IPS-NIHi7 (cell line): ENCODE data around the gene SEPTIN7.
A peak's percentile ranks its signal among the peaks of the same experiment; 100 is the strongest.
"Not testable (repeated sequence)": the region's sequence is repeated elsewhere in the genome, so short reads cannot be mapped to it uniquely, and the experiment has no call there.

Source experiments
- DNase-seq: peaks from one replicate; pipeline ENCODE4 v3.0.0; 2012; ENCODE audit warnings: mixed read lengths; ENCODE audit errors: extremely low spot score

Gene SEPTIN7

GRCh38 chr7:35800718-35801391 is at the start of gene SEPTIN7:
Gene SEPTIN7, plus strand, starts transcription at chr7:35801057. Its CDS starts 153 bp downstream, at chr7:35801210.
- DNase-seq: peak; percentile 92

- no peak for DNase-seq
Observed at GRCh38 chr7:35752742-35753141, 48.1 kb upstream of the SEPTIN7 start.

- DNase-seq: no peak
Observed at GRCh38 chr7:35753761-35754603, 46.9 kb upstream of the SEPTIN7 start.

DNA sequence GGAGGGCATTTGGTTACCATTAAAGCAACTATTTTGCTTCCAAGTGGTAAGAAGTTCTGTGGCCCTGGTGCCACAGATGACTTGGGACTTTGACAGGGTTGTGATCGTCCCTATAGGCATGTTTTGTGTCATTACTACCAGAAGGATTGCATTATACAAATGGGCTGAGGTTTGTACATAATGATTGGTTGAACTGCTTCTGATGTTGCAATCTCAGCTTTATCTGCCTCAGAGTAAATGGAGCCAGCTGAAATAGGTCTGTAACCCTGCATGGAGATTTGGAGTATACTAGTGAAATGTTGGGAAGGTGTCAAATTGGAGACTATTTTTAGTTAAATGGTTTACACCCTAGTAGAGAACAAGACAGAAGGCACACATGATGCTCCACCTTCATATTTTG is 46.1 kb upstream of the SEPTIN7 start:
- no peak for DNase-seq

GRCh38 chr7:35755711-35756110 is 45.1 kb upstream of the SEPTIN7 start:
- DNase-seq: no peak

- not testable (repeated sequence) for DNase-seq
Observed at GRCh38 chr7:35756453-35756852, 44.4 kb upstream of the SEPTIN7 start.

DNA sequence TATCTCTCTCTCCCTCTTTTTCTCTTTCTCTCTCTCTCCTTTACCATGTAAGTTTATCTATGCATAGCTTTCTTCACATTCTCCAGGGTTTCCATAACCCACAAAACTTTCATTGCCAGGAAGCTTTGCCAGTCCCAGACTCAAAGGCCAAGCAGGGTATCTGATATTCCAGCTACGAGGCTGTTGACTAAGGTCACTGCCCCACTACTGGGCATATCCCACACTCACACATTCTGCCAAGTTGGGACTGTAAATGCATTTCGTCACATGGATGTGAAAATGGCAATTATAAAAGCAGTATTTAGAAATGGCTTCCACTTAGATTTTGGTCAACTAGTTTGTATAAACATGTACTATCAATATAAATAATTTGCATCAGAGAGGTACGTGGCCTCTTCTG is 43.3 kb upstream of the SEPTIN7 start:
- DNase-seq: no peak

DNA sequence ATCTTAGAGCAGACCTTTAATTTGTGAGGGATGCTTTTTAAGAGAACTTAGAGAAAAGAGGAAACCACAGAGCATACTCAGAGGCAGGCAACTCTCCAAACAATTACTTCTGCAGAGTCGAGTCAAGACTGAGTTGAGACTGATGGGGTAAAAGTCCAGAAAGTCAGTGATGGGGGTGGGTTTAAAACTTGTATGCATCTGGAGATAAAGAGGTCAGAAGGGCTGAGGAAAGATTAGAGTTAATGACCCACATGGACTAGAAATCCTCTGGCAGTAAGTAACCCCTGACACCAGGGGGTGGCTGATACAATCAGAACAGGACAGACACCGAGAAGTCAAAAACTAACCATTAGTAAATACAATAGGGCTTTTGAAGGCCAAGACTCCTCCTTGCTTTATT is 42.4 kb upstream of the SEPTIN7 start:
- peak; percentile 63 for DNase-seq

GRCh38 chr7:35760143-35760745 is 40.6 kb upstream of the SEPTIN7 start:
- DNase-seq: no peak

DNA sequence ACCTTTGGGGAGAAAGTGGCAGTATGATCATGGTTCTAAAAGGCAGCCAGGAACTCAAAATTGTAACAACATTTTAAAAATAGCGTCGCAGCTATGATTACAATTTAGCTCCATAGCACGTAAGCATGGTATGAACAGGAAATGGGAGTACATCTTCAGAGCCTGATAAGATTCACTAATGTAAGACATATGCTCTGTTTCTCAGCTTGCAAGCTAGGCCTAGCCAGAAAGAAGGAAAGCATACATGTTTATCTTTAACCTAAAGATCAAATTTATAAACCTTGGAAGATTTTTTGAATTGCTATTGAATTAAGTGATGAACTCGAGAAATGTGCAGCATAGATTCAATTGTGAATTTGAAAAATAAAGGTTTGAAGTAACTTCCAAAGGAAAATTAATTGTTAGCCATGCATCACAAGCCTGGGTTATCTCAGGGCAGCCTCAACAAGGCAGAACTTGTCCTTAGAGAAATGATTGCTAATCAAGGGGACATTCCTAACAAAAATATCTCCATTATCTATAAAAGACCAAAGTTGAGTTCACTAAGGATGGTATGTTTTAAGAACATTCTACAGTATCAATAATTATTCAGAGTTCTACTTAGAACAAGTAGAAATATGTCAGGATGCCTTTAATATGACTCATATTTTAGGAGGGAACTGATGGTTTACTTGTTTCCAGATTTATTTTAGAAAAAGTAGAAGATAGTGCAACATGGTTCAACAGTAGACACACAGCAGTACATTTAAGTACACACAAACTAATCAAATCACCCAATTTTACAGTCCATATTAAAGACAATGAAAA is 38.8 kb upstream of the SEPTIN7 start:
- DNase-seq: no peak

GRCh38 chr7:35762781-35763180 is 38.1 kb upstream of the SEPTIN7 start:
- DNase-seq: no peak

DNA sequence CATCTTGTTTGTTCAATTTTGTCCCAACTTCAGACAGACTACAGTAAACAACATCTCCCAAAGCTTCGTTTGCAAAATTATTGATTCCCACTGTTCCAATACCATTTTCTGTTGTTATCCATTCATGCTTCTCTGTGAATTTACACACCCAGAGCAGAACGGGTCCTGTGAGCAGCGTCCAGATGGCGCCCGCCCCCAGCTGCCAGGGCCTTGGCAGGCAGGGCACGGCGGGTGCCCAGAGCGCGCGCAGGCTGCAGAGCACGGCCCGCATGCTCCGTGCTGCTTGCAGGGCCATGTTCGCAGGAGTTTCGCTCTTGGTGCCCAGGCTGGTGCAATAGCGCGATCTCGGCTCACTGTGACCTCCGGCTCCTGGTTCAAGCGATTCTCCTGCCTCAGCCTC is 32.5 kb upstream of the SEPTIN7 start:
- no peak for DNase-seq

- no peak for DNase-seq
Observed at GRCh38 chr7:35771776-35772175, 29.1 kb upstream of the SEPTIN7 start.

DNA sequence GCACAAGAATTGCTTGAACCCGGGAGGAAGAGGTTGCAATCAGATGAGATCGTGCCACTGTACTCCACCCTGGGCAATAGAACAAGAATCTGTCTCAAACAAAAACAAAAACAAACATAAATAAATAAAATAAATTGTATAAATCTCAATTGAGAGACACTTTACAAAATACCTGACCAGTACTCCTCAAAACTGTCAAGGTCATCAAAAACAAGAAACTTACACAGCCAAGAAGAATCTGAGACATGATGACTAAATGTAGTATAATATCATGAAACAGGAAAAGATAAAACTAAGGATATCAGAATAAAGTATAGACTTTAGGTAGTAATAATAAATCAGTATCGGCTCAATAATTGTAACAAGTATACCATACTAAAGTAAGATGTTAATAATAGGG is 26.9 kb upstream of the SEPTIN7 start:
- no peak for DNase-seq

DNA sequence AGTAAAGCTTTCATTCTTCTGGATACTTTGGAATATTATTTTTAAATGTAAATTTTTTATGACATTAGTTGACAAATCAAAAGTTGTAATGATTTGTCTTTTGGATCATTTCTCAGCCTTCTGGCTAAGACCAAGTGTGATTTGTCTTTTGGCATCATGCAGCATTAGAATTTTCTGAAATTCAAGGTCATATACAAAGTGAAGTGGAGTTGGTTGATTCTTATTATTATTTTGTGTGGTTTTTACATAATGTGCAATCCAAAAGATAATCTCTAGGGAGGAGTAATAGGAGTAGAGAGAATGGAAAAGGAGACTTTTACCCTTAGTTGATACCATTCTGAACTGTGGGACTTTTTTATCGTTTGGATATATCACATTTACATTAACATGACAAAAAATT is 24.2 kb upstream of the SEPTIN7 start:
- DNase-seq: no peak

- DNase-seq: no peak
Observed at GRCh38 chr7:35777121-35777520, 23.7 kb upstream of the SEPTIN7 start.

DNA sequence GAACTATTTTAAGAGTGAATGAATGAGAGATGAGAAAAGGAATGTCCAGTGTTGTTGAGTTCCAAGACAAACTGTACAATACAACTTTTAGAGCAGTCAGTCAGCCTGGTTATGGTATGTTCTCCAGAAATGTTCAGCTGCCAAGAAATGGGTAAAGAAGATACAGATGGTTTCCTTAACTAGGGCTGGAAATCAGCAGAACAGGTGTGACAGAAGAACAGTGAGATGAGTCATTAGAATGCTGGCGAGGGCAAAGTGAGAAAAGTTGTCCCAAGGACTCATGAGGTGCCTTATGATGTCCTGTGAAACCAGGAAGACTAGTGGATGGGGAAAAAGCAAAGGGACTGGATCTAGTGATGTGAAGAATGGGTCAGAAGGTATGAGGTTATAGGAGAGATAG is 20.8 kb upstream of the SEPTIN7 start:
- no peak for DNase-seq

DNA sequence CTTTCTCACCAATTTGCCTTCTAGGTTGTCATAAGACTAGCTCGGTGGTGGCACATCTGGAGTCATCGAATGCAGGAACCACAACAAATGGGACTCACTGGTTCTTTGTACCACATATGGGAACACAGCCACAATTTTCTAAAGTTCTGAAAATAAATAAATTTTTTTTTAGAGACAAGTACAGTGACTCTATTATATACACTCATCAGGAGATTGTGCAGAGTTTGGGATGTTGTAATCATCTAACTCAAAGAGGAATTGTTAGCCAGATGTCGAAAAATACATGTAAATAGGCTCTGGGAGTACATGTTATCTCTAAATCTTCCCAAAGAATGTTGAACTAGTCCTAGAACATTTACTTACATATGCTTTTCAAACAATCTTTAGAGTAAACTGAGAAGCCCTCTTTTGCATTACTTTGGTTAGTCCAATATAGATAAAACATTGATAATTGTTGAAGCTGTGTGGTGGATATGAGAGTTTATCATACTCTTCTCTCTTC is 19.6 kb upstream of the SEPTIN7 start:
- DNase-seq: no peak

GRCh38 chr7:35781767-35782515 is 18.9 kb upstream of the SEPTIN7 start:
- DNase-seq: no peak

GRCh38 chr7:35784332-35784731 is 16.5 kb upstream of the SEPTIN7 start:
- no peak for DNase-seq

DNA sequence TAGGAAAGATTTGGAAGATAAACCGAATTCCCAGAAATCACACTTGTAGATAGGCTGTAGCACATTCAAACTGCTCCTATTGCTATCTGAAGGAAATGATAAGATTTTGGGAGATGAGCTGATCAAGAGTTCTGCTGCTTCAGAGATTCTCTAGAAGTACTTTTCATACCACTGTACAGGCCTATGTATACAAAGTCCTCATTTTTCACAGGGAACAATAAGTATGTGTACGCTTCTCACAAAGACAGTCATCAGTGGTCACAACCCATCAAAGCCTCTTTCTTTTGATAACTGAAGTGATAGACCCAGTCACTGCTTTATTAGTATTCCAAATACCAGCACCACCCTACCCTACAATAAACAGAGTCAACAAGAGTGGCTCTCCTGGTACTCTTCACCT is 15.6 kb upstream of the SEPTIN7 start:
- DNase-seq: no peak
